HK-2 (cell line): ENCODE measurements around the gene NT5M.

Experiments used
- DNase-seq: peaks from one replicate; pipeline ENCODE4 v3.0.0-alpha.2; 2018; ENCODE audit not compliant: unreplicated experiment

The NT5M gene

DNA sequence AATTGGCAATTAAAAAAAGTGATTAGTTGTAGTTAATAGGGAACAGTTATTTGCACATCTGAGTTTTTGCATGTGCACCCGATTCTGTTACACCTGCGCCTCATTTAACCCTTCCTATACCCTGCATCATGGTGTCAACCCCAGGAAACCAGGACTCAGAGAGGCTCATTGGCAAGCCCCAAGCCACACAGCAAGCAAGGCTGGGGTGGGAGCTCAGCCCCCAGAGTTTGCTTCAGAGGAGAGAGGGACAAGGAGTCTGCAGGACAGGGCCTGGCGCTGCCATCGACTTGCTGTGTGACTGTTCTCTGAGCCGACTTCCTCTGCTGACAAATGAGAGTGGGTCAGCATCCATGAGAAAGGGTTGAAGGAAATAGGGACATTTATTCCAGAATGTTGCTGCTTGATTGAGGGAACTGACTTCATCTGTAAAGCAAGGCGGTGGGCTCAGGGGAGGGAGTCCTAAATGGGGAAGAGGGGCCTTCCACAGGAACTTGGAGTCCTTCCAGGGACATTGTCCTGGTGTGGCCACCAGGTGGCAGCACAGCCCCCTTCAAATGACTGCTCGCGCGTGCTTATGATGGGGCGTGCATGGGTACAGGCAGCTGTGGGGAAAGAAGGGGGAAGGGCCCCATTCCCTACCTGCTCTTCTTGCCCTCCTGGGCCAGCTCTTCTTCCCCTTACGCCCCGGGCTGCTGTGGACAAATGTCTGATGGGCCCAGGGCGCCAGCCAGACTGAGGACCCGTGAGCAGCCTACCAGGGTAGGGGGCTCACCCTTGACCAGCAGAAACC lies 51.6 kb downstream of the NT5M start:
- DNase-seq, result peak; percentile 69

DNA sequence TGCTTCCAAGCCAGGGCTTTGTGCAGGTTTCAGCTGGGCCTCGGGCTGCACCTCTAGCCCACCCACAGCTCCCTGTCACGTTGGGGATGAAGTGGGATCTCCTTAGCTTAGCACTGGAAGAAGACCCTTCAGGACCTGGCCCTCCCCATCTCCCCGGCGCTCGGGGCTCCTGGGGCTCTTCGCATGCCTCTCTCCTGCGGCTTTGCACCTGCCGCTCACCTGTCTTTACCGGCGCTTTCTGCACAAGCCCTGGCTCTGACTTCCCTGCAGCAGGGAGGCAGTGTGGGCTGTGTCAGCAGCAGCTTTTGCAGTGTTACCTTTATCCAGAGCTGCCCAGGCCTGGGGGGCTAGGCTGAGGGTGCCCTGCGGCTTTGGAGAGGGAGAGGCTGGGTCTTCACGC lies 52.3 kb downstream of the NT5M start:
- DNase-seq, result no peak

DNA sequence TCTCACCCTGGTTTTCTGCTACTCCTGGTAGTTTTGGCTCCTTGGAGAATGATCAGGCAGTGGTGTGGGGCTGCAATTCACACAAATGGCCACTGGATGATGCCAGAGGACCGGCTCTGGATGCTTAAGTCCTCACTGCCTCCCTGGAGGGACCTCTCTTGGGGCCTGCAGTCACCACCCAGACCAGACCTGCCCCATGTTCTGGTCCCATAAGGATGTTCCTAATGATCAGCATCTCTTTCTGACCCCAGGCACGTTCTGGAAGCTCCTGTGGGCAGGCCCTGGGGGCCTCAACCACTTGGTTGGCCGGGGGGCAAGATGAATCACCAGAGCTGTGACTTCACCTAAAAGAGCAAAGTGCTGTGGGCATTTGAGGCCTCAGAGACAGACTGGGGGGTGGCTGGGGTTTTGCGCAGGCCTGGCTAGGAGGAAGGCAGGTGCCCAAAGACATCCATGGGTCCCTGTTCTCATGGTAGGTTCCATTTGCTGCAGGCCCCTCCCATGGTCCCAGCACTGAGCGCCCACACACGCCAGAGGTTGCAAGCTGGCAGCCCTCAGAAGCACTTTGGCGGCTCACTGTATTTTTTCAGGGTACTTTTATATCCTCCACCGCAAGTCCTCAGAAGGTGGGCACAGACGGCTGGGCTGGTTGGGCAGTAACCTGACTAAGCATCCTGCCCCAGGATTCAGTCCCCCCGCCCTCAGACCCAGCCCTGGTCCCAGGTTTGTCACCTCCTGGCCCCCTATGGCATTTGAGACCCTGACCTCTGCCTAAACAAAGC lies 53.2 kb downstream of the NT5M start:
- DNase-seq, result peak; percentile 70

DNA sequence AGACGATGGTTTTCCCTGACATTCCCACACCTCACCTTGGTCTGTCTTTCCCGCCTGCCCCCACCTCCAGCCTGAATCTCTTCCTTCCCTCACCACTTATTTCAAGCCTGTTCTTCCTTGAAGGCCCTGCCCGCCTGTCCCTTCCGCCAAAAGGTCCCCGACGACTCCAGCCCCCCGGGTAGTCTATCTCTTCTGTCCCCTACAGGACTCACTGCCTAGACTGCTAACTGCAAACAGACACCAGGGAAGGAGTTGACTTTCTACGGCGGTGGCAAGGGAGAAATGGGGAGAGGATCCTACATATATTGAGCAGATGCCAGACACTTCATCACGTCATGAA lies 53.7 kb downstream of the NT5M start:
- DNase-seq, result no peak

DNA sequence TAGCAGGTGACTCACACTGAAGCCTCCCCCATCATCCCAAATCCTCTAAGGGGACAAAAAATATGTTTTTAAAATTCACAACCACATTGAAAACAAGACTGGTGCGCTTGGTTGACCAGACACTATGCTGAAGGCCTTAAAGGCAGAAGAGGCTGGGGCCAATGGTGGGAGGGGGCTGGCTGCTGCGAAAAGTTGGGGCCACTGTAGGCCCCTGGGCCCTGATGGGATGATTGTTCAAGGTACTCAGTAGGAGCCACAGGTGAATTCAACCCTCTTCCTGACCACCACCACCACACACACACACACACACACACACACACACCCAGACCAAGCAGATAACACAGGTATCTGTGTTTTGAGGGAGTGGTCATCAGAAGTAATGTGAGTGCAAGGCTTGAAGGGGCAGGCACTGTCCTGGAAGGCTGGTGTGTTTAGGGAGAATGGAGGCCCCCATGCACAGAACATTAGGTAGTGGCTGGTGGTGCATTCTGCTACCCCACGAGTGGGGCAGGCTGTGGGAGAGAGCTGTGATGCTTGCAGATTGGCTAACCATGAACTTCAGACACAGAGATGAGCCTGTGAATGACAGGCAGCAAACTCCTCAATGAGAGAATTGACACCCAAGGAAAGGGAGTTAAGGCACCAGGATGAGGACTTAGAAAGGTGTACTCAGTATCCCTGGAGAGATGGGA lies 55.0 kb downstream of the NT5M start:
- no peak for DNase-seq

DNA sequence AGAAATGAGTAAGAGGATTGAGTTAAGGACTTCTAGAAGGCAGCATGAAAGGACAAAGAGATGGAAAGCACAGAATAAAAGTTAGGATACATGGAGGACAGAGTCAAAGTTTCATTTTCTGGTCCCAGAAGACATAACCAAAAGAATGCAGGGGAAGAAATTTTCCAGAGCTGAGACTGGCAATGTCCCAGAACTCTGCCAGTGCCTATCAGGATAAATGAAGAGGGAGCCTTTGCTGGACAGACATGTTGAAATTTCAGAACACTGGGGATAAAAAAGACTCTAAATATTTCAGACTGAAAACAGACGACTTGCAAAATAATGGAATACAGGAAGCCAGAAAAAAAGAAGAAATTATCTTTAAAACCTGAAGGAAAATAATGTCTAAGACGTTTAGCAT lies 55.7 kb downstream of the NT5M start:
- DNase-seq, result no peak

DNA sequence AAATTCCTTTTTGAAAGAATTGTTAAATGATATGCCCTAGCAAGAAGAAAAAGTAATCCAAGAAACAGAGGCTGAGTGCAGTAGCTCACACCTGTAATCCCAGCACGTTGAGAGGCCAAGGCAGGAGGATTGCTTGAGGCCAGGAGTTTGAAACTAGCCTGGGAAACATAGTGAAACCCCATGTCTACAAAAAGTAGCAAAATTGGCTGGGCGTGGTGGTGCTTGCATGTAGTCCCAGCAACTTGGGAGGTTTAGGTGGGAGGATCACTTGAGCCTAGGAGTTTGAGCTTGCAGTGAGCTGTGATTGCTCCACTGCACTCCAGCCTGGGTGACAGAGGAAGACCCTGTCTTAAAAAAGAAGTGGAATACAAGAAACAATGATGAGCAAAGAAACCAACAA lies 56.1 kb downstream of the NT5M start:
- no peak for DNase-seq

DNA sequence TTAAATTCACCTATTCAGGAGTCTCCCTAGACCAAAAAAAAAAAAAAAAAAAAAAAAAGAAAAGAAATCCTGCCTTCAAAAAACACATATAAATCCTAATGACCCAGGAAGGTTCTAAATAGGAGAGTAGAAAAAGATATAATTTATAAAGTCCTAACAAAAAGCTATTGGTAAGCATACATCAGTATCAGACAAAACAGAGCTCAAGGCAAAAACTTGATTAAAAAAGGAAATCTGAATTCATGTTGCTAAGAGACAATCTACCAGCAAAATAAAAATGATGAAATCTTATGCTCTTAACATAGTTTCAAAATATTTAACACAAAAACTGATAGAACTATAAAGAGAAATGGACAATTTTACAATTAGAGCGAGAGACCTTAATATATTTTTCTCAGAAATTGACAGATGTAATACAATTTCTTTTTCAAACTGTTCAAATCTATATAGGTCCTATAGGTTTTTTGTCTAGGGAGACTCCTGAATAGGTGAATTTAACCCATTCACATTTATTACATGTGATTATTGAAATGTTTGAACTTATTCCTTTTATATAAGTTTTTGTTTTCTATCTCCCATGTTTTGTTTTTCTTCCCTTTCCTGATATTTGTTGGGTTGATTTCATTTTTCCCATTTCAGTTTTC lies 57.0 kb downstream of the NT5M start:
- no peak for DNase-seq

DNA sequence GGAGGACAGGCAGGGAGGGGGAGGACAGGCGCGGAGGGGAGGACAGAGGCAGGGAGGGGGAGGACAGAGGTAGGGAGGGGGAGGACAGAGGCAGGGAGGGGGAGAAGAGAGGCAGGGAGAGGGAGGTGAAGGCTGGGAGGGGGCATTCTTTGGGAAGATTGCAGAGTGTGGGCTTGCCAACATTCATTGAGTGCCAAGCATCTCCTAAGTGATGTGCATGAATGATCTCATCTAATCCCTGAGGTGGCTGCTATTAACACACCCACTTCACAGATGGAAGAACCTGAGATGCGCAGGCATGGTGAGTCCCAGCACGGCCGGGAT lies 58.3 kb downstream of the NT5M start:
- DNase-seq, result no peak

DNA sequence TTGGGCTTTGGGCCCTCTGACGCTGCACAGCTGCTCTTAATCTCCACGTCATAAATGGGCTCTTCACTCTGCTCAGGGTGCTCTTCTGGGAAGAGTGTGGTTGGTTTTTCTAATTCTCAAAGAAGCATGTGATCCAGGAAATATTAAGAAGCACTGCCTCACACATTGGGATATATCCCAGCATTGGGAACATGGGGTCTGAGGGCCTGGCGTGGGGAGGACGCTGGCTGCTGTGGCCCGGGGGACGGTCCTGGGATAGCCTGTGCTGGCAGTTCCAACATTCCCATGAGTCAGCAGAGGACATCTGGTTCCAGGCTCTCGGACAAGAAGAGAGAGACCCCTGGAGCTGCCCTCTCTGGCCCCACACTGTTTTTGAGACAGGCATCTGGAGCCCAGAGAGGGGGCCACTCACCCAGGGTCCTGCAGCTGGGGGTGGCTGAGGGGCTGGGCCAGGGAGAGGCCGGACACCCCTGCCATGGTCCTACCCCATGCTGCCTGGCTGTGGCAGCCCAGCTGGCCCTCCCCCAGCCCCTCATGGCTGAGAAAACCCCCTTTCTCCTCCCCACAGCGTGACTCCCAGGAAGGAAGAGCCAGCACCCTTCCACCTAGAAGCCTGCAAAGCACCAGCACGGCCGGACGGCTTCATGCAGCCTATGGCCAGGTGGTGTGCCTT lies 58.8 kb downstream of the NT5M start:
- no peak for DNase-seq

DNA sequence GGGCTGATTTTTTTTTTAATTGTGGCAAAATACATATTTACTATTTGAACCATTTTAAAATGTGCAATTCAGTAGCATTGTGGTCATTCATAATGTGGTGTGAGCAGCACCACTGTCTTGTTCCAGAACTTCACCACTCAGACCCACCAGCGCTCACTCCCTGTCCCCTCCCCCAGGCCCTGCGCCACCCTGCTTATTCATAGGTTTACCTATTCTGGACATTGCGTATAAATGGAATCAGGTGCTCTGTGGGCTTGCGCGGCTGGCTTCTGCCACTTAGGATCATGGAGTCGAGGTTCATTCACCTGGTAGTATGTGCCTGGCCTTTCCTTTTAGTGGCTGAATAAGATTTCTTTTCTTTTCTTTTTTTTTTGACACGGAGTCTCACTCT lies 59.4 kb downstream of the NT5M start:
- no peak for DNase-seq

DNA sequence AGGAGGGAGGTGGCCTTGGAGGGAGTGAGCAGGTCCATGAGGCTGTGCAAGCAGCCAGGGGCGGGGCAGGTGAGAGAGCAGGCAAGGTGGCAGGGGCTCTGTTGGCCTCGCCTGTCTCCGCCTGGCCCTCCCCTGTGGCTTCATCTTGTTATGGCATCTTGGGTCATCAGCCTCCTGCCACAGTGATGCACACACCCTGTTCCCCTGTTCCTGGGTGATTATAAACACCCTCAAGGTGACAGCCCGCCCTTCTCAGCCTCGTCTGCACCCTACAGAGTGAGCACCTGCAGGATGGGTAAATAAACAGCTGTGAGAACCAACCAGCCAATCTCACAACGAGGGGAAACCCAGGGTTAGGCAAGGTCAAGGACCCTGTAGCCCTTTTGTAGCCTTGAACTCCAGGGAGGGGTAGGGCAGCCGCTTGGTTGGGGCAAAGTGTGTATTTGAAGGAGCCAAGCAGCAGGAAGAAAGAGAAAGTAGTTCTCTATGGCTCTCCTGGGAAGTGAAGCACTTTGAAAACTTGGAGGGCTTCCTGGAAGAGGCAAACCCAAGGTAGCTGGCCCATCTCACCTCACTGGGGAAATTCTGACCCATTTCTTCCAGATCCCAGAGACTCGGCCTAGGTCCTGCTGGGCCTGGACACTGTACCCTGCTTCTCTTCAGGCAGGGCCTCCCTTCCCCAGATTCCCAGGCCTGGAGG lies 60.6 kb downstream of the NT5M start:
- no peak for DNase-seq

DNA sequence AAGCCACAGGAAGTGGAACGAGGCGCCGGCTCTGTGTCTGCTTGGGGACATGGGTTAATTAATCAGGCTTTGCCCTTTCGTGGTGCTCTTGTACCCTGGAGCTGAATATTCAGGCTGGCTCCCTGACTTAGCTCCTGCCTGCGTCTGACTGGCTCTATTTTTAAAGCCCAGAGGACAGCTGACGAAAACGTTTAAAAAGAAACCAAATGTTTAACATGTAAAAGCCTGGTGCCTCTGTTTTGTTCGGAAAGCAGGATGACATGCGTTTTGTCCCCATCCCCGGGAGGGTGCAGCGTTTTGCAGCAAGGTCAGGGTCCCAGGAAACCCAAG lies 61.1 kb downstream of the NT5M start:
- no peak for DNase-seq

DNA sequence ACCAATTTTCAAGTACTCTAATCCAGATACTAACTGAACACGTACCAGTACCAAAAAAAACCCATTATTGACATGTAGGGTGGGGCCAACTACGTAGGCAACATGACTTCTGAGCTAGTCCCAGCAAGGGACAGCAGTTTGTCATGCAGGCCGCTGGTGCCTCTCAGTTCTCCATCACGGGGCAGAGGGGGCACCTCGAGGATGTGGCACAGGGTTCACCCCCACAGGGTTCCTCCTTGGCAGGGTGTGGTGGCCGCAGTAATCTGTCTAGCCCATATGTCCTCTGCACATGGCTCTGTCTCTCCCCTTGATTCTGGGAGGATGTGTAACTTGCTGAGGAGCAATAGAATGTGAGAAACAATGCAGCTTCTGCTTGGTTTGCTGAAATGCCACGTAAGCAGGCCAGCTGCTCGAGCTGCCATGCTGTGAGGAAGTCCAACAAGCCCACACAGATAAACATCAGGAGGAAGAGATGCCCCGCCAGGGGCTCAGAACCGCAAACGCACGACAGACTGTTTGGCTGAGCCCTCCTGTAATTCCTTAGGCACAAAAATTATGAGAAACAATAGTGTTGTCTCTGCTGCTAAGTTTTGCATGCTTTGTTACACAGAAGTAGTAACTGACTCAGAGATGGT lies 62.4 kb downstream of the NT5M start:
- DNase-seq, result no peak

DNA sequence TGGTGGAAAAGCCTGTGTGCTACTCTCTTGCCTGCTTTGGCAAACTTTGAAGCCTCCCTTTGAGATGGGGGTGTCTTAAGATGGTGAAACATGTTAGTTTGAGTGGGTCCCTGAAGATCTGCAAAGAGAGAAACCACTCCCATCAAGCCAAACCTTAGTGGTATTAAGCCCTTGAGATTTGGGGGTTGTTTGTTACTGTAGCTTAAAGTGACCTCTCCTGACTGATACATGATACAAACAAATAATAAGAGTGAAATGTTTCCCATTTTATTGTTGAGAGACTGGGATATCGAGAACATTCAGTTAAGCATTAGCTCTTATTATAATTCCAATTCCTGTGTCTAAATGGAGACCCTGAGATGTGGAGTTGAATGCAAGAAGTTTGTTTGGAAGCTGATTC lies 63.1 kb downstream of the NT5M start:
- DNase-seq, result no peak

DNA sequence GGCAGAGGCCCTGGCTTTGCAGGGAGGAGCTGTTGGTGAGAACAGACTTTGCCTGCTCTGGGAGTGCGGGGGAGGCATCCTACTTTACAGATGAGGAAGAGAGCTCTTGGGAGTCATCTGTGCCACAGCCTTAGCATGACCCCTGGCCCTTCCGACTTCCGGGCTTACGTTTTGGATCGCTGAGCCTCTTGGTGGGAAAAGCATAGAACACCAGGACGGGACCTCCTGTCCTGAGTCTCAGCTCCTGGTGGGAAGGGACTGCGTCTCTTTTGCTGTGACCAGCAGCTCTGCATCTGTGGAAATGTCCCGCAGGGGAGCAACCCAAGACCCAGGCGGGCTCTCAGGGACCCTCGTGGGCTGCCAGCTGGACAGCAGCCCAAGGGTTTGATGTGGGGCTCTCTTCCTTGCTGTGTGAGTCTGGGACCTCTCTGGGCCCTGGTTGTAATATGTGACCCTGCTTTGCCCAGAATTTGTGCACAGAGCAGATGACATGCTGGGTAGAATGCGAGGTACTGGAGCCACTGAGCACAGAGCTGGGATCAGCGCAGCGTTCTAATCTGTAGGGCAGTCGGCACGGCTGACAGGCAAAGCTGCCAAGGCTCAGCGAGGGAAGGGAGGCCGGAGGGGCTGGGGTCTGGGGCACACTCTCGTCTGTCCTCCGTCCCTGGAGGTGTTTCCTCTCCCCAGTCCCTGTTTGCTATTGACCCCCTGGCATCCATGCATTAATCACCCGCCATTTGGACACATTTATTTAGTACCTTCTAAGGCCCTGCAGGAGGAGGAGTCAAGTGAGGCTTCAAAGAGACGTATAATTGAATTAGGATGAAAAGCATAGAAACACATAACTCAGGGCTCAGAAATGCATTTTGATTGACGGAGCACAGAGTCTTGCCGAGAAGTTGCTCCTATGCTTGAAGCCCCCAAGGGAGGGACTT lies 64.0 kb downstream of the NT5M start:
- DNase-seq, result no peak

DNA sequence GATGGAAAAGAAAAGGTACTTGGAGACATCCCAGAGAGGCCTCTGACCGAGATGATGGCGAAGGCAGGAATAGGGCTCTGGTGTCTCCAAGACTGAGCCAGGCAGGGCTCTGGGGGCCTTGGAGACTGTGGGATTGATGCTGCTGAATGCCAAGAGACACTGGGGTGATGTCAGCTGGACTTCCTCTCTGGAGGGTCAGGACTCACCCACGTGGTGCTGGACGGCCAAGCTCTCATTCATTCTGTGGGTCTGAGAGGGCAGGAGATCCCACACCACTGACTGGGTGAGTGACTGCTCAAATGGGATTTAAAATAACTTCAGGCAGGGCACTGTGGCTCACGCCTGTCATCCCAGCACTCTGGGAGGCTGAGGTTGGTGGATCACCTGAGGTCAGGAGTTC lies 64.8 kb downstream of the NT5M start:
- DNase-seq, result no peak

DNA sequence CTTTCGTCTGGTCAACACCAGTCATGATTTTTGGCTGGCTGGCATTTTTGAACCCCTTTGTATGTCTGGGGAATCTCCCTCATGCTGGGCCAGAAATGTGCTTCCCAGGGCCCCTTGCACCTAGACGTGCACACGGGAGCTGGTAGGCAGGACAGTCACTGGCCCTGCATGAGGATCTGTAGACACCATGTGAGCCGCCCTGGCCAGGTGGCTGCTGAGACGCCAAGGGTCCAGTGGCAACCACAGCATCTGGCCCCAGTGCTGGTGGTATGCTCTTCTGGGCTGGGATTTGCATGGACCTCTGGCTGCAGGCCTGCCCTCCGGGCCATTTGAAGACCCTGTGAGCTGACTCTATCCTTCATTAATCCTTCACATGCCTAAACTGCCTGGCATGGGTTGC lies 67.5 kb downstream of the NT5M start:
- no peak for DNase-seq

DNA sequence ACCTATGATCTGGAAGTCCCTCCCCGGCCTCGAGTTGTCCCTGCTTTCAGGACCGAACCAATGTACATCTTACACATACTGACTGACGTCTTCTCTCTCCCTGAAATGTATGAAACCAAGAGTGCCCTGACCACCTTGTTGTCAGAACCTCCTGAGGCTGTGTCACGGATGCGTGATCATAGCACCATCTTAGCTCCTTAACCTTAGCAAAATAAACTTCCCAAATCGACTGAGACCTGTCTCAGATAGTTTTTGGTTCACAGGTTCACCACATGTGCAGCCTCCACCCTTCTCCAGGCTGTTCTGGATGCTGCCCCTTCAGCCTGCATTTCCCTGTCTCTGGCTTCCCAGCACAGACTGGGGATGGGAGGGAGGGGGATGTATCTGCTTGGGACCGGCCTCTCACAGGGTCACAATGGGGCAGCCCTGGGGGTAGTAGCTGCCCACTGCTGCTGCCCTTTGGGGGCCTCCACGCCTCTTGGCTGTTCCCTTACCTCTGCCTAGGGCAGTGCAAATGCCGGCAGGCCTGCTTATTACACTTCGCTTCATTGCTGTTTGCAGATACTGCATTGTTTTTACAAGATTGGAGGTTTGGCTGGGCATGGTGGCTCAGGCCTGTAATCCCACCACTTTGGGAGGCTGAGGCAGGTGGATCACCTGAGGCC lies 69.8 kb downstream of the NT5M start:
- DNase-seq, result no peak
